NCI-H2227 (cell line): ENCODE measurements around the gene ST8SIA4.
"Not testable (repeated sequence)": the region's sequence is repeated elsewhere in the genome, so short reads cannot be mapped to it uniquely, and the experiment has no call there.

Experiments
- DNase-seq: peaks from one replicate; lab custom pipeline; 2025; ENCODE audit not compliant: unreplicated experiment; lab: John Stamatoyannopoulos, UW

The ST8SIA4 gene

DNA sequence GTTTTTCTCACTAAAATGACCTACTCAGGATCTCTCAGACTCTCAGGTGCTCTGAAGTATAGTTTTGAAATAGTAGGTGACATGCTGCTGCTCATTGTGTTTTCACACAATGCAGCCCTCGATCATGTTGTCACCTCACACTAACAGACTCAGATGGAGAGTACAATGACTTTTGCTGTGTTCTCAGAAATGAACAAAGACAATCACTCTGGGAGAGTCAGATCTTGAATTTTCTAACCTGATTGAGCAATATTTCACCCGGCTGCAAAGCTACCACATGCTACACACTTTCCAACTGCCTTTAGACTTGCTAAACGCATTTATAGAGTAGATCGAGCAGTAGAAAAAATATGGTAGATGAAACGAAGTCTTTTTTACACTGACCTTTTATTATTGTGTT lies 113.4 kb downstream of the ST8SIA4 start:
- DNase-seq, result no peak

DNA sequence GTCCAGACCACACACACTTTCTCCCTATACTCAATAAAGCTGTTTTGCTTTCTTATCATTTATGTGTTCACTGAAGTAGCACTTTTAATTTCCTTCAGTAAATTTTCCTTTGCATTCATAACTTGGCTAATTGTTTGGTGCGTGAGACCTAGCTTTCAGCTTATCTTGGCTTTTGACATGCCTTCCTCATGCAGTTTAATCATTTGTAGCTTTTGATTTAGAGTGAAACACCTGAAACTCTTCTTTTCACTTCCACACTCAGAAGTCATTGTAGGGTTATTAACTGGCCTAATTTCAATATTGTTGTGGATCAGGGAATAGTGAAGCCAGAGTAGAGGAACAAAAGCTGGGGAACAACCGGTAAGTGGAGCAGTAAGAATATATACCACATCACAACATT lies 114.7 kb downstream of the ST8SIA4 start:
- no peak for DNase-seq

- DNase-seq, result no peak
These were observed 115.4 kb downstream of the ST8SIA4 start for GRCh38 chr5:100787648-100788047.

- DNase-seq, result not testable (repeated sequence)
These were observed 117.5 kb downstream of the ST8SIA4 start for GRCh38 chr5:100785536-100785935.

GRCh38 chr5:100780376-100780870 lies 122.7 kb downstream of the ST8SIA4 start:
- no peak for DNase-seq

DNA sequence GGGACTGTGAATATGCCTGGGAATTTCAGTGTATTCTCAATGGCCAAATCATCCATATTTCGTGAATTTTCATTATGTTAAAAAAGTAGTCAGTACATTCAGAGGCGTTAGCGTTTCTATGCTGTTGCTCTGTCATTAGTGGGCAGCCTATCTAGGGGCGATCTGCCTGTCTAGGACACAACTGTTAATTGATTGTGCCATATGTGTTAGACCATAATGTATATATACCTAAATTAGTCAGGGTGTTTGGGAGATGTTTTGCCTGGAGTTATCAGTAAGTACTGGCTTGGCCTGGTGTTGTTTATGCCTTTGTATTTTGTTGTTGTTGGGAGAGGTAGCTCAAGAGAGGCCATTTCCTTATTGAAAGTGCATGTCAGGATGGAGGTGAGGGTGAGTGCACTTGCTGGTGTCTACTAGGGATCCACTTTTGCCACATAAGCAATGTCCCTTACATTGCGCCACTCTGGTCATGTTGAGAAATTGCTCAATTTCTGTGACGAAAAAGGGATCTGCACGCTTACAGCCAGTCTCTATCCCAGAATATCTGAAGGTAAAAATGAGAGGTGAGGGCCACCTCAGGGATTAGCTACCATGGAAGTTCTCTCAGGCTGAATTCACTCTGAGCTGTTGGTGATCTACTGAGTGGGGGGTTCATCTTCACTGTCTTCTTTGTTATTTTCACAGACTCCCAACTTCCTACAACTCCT lies 123.3 kb downstream of the ST8SIA4 start:
- no peak for DNase-seq

- DNase-seq, result no peak
These were observed 125.3 kb downstream of the ST8SIA4 start for GRCh38 chr5:100777680-100778300.

DNA sequence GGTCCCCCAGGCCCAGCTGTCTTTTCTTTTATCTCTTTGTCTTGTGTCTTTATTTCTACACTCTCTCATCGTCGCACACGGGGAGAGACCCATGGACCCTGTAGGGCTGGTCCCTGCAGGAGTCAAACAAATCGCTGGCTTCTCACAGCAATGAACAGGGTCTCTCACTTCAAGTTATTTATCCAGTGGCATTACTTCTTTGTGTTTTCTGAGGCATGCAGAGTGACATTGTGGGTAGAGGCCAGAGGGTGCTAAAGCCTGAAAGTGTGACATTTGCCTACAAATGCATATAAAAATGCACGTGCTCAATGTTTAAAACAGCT lies 127.6 kb downstream of the ST8SIA4 start:
- DNase-seq, result no peak

DNA sequence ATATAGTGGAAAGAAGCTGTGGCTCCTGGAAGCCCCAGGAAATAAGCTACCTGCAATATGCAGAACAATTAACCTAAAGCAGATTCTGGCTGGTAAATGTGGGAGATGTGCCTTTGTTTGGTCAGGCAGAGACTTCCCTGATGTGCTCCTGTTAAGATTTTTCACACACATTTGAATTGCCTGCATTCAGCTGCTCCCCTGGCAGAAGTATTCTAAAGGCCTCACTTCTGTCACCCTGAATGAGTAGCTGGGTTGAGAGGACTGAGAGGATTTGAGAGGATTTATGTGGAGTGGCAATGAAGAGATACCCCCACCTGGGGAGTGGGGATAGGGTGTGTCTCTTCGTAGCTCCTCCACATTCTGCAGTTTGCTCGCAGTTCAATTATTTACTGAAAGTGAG lies 130.5 kb downstream of the ST8SIA4 start:
- no peak for DNase-seq

GRCh38 chr5:100772006-100772405 lies 131.1 kb downstream of the ST8SIA4 start:
- no peak for DNase-seq

GRCh38 chr5:100771181-100771580 lies 131.9 kb downstream of the ST8SIA4 start:
- DNase-seq, result no peak

DNA sequence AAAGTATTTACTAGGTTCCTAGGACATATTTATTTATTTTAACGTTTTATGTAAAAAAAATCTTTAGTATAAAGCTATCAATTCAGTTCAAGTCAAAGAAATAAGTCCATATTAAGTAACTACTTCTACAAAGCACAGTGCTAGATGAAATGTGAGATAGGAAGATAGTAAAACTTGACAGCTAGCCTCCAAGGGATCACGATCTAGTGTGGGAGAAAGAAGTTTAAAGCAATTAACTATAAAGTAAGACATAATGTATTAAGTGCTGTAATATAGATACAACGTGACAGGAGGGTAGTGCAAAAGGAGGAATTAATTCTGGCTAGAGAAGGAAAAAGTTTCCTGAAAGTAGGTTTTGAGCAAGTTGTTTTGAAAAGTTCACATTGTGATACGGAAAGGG lies 134.9 kb downstream of the ST8SIA4 start:
- no peak for DNase-seq

GRCh38 chr5:100762995-100763394 lies 140.1 kb downstream of the ST8SIA4 start:
- DNase-seq, result no peak

GRCh38 chr5:100762108-100762507 lies 141.0 kb downstream of the ST8SIA4 start:
- no peak for DNase-seq

DNA sequence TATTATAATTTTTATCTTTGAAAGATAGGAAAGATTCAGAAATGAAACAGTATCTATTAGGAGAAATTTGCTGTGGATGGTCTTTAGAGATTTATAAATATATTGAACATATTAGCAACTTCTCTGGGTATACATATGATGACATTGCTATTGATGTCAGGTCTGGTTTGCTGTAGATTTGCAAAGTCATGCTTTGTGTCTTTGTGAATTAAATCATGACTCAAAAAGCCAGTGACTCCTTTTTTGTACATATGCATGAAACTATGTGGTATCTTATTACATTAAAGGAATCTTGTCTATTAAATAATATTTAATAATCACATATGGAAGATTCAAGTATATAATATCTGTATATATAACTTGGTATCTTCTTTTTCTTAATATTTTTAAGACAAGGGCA lies 141.9 kb downstream of the ST8SIA4 start:
- DNase-seq, result no peak

GRCh38 chr5:100760688-100761087 lies 142.4 kb downstream of the ST8SIA4 start:
- no peak for DNase-seq

GRCh38 chr5:100758780-100759179 lies 144.3 kb downstream of the ST8SIA4 start:
- DNase-seq, result no peak

- no peak for DNase-seq
These were observed 144.8 kb downstream of the ST8SIA4 start for GRCh38 chr5:100758306-100758705.

DNA sequence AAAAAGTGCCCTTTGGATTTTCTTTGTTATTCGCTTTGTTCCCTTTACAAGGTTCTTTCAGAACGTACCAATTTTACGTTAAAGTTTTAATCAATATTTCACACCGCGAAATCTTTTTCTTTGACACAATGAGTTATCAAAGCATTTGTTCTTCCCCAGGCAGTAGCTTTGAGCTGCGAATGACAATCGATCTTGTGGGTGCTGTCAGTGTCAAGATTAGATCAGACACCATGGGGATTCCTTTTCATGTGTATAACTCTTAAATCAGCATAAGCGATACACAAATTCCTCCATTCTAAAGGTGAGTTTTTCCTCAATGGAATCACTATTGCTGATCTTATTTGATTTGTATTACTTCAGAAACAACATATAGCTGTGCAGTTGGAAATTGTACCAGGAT lies 145.5 kb downstream of the ST8SIA4 start:
- no peak for DNase-seq
